Transverse colon (tissue), 3 donors: Measurements from ENCODE around the gene NMB.

Experiments
- CTCF ChIP-seq, 5 experiments: fragments of 200-600 bp in 3 of 5; fragments of 450-650 bp in 2 of 5; sonication (generic) in 3 of 5; IDR thresholded peaks; 1 replicate in 2 of 5; 2 replicates in 3 of 5; pipeline ENCODE4 v1.5.1; 2016 to 2017; ENCODE audit warnings: antibody characterized with exemption in 5 of 5, inconsistent platforms in 3 of 5, mild to moderate bottlenecking in 2 of 5, moderate library complexity in 1 of 5
- POLR2A ChIP-seq: fragments of 450-650 bp; IDR thresholded peaks from one replicate; pipeline ENCODE4 v1.6.1; 2016; ENCODE audit warnings: antibody characterized with exemption, mild to moderate bottlenecking, moderate library complexity

GRCh38 chr15:84656972-84657371, 1.0 kb downstream of the NMB start:
- TF ChIP-seq CTCF (IDR thresholded peaks at IDR 0.05) (no peak), POLR2A (no peak)
